Neural progenitor cell (in vitro differentiated cells): ENCODE results near the gene MRPL36.

Experiments used
- CTCF ChIP-seq: fragments of 200-600 bp; sonication (generic); IDR thresholded peaks from 2 replicates; pipeline ENCODE4 v1.5.1; 2017; ENCODE audit warnings: antibody characterized with exemption, mild to moderate bottlenecking
- EZH2 ChIP-seq: fragments of 200-600 bp; sonication (generic); IDR thresholded peaks from 2 replicates; pipeline ENCODE4 v1.6.1; 2017; ENCODE audit warnings: antibody characterized with exemption, mild to moderate bottlenecking, moderate library complexity
- EZH2phosphoT487 ChIP-seq: fragments of 200-600 bp; sonication (generic); IDR thresholded peaks from 2 replicates; pipeline ENCODE4 v1.6.1; 2017; ENCODE audit warnings: antibody characterized with exemption

- TF ChIP-seq CTCF (no peak), EZH2 (no peak), EZH2phosphoT487 (no peak)
Observed at GRCh38 chr5:1809416-1810035, 9.9 kb upstream of the MRPL36 start.
